ENCODE results near the gene BTG2. TPM values are rescaled to one million over a fixed set of nuclear protein-coding genes. Genes with fewer than 3 reads are reported as not detected.

BTG2 gene
- total and polyA plus RNA-seq, 2 experiments from 2014 or later: 6.3 to 9.1 TPM

GRCh38 chr1:203335503-203335902 is 30.2 kb downstream of the BTG2 start:
- H3K4me2 ChIP-seq: no peak overlapping the region
- H3K36me3 Mint-ChIP-seq (ENCODE audit: low read depth): no peaks in the 10 kb centered on the region
- no peaks in the 10 kb centered on the region for H3K9me2 ChIP-seq (ENCODE audit: insufficient read depth)
- H3K4me3 ChIP-seq: no peak overlapping the region
- H3K36me3 ChIP-seq (ENCODE audit: insufficient read depth): no peaks in the 10 kb centered on the region
- peaks cover 9% of the 10 kb centered on the region for H3K4me1 Mint-ChIP-seq
- H3K27me3 ChIP-seq (ENCODE audit: insufficient read depth): 0 out of 2 replicates have a peak, but pooled peaks cover 8% of the 10 kb centered on the region
- DNase-seq (ENCODE audit: low spot score) (no peak), ATAC-seq (no peak)
- no peak overlapping the region for H3K4me3 Mint-ChIP-seq
- no peak overlapping the region for H2AFZ ChIP-seq
- no peak overlapping the region for H3K27ac Mint-ChIP-seq
- 0 out of 2 replicates have a peak, but pooled peaks cover 2% of the 10 kb centered on the region for H3K4me1 ChIP-seq (ENCODE audit: insufficient read depth)
- H3K9me3 Mint-ChIP-seq: no peaks in the 10 kb centered on the region
- no peak for TF ChIP-seq REST (IDR thresholded peaks at IDR 0.05; ENCODE audit: unreplicated experiment)
- TF ChIP-seq, protein P1, sequence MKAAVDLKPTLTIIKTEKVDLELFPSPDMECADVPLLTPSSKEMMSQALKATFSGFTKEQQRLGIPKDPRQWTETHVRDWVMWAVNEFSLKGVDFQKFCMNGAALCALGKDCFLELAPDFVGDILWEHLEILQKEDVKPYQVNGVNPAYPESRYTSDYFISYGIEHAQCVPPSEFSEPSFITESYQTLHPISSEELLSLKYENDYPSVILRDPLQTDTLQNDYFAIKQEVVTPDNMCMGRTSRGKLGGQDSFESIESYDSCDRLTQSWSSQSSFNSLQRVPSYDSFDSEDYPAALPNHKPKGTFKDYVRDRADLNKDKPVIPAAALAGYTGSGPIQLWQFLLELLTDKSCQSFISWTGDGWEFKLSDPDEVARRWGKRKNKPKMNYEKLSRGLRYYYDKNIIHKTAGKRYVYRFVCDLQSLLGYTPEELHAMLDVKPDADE (IDR thresholded peaks at IDR 0.05): no peak
- H3K27me3 Mint-ChIP-seq (ENCODE audit: insufficient read depth, low read depth, poor library complexity): peaks cover 10% of the 10 kb centered on the region
- no peak overlapping the region for H3K27ac ChIP-seq (ENCODE audit: low read depth)
- H4K20me1 ChIP-seq (replicated peaks; ENCODE audit: insufficient read depth): no peaks in the 10 kb centered on the region
- H3F3A ChIP-seq (replicated peaks; ENCODE audit: low read depth): no peaks in the 10 kb centered on the region
- no peaks in the 10 kb centered on the region for H3K79me2 ChIP-seq (replicated peaks; ENCODE audit: insufficient read depth)

DNA sequence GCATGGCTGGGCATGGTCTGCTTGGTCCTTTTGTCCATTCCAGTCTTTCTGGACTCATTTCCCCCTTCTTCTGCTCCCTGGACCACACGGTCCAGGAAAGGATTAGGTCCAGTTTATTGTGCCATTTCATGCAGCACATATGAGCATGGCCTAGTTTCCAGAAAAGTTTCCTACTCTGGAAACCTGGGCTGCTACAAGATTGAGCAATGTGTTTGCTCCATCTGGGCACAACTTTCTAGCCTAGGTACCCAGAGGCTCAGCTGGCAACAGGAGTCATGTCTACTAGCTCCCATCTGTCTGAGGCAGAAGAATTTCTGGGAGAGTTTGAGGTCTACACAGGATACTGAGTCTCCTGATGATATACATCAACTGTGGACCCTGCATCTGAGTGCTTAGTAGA is 30.8 kb downstream of the BTG2 start:
- Histone ChIP-seq H2AFZ (no peak overlapping the region), H3K4me3 (no peak overlapping the region), H3K4me2 (no peak overlapping the region), H3K79me2 (replicated peaks; ENCODE audit: insufficient read depth) (no peaks in the 10 kb centered on the region), H3F3A (replicated peaks; ENCODE audit: low read depth) (no peaks in the 10 kb centered on the region), H3K9me2 (ENCODE audit: insufficient read depth) (no peaks in the 10 kb centered on the region), H3K36me3 (ENCODE audit: insufficient read depth) (no peaks in the 10 kb centered on the region), H3K27ac (ENCODE audit: low read depth) (no peak overlapping the region), H4K20me1 (replicated peaks; ENCODE audit: insufficient read depth) (no peaks in the 10 kb centered on the region), H3K4me1 (ENCODE audit: insufficient read depth) (0 out of 2 replicates have a peak, but pooled peaks cover 4% of the 10 kb centered on the region), H3K27me3 (ENCODE audit: insufficient read depth) (0 out of 2 replicates have a peak, but pooled peaks cover 5% of the 10 kb centered on the region)
- Mint-ChIP-seq H3K36me3 (ENCODE audit: low read depth) (no peaks in the 10 kb centered on the region), H3K4me1 (peaks cover 9% of the 10 kb centered on the region), H3K27me3 (ENCODE audit: insufficient read depth, low read depth, poor library complexity) (peaks cover 10% of the 10 kb centered on the region), H3K9me3 (no peaks in the 10 kb centered on the region), H3K27ac (no peak overlapping the region), H3K4me3 (no peak overlapping the region)
- DNase-seq (ENCODE audit: low spot score): no peak
- no peak for ATAC-seq
- TF ChIP-seq ZNF114 (CRISPR knock-in tag; IDR thresholded peaks at IDR 0.05) (no peak), CREB1 (CRISPR knock-in tag; IDR thresholded peaks at IDR 0.05; ENCODE audit: low read depth) (no peak), REST (IDR thresholded peaks at IDR 0.05; ENCODE audit: unreplicated experiment) (no peak)
- TF ChIP-seq, protein P2, sequence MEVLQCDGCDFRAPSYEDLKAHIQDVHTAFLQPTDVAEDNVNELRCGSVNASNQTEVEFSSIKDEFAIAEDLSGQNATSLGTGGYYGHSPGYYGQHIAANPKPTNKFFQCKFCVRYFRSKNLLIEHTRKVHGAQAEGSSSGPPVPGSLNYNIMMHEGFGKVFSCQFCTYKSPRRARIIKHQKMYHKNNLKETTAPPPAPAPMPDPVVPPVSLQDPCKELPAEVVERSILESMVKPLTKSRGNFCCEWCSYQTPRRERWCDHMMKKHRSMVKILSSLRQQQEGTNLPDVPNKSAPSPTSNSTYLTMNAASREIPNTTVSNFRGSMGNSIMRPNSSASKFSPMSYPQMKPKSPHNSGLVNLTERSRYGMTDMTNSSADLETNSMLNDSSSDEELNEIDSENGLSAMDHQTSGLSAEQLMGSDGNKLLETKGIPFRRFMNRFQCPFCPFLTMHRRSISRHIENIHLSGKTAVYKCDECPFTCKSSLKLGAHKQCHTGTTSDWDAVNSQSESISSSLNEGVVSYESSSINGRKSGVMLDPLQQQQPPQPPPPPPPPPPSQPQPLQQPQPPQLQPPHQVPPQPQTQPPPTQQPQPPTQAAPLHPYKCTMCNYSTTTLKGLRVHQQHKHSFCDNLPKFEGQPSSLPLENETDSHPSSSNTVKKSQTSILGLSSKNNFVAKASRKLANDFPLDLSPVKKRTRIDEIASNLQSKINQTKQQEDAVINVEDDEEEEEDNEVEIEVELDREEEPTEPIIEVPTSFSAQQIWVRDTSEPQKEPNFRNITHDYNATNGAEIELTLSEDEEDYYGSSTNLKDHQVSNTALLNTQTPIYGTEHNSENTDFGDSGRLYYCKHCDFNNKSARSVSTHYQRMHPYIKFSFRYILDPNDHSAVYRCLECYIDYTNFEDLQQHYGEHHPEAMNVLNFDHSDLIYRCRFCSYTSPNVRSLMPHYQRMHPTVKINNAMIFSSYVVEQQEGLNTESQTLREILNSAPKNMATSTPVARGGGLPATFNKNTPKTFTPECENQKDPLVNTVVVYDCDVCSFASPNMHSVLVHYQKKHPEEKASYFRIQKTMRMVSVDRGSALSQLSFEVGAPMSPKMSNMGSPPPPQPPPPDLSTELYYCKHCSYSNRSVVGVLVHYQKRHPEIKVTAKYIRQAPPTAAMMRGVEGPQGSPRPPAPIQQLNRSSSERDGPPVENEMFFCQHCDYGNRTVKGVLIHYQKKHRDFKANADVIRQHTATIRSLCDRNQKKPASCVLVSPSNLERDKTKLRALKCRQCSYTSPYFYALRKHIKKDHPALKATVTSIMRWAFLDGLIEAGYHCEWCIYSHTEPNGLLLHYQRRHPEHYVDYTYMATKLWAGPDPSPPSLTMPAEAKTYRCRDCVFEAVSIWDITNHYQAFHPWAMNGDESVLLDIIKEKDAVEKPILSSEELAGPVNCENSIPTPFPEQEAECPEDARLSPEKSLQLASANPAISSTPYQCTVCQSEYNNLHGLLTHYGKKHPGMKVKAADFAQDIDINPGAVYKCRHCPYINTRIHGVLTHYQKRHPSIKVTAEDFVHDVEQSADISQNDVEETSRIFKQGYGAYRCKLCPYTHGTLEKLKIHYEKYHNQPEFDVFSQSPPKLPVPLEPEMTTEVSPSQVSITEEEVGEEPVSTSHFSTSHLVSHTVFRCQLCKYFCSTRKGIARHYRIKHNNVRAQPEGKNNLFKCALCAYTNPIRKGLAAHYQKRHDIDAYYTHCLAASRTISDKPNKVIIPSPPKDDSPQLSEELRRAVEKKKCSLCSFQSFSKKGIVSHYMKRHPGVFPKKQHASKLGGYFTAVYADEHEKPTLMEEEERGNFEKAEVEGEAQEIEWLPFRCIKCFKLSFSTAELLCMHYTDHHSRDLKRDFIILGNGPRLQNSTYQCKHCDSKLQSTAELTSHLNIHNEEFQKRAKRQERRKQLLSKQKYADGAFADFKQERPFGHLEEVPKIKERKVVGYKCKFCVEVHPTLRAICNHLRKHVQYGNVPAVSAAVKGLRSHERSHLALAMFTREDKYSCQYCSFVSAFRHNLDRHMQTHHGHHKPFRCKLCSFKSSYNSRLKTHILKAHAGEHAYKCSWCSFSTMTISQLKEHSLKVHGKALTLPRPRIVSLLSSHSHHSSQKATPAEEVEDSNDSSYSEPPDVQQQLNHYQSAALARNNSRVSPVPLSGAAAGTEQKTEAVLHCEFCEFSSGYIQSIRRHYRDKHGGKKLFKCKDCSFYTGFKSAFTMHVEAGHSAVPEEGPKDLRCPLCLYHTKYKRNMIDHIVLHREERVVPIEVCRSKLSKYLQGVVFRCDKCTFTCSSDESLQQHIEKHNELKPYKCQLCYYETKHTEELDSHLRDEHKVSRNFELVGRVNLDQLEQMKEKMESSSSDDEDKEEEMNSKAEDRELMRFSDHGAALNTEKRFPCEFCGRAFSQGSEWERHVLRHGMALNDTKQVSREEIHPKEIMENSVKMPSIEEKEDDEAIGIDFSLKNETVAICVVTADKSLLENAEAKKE (CRISPR knock-in tag; IDR thresholded peaks at IDR 0.05): no peak
